SK-N-SH treated with all-trans-retinoic acid at 6 μM for 48 hours (cell line): Measurements from ENCODE around the gene KIAA1210.

ENCODE experiments used
- BACH2 ChIP-seq: fragments of 250-450 bp; sonication (Bioruptor Pico); IDR thresholded peaks from 2 replicates; pipeline ENCODE4 v1.9.0; 2021; ENCODE audit warnings: mild to moderate bottlenecking, borderline replicate concordance
- CREB5 ChIP-seq: fragments of 250-450 bp; sonication (Bioruptor Pico); IDR thresholded peaks from 2 replicates; pipeline ENCODE4 v1.5.1; 2020; ENCODE audit warnings: low read depth, mild to moderate bottlenecking, moderate library complexity
- CSRNP3 ChIP-seq: fragments of 250-450 bp; sonication (Bioruptor Pico); IDR thresholded peaks from 2 replicates; pipeline ENCODE4 v1.5.1; 2021; ENCODE audit warnings: mild to moderate bottlenecking, moderate library complexity
- OSR1 ChIP-seq: fragments of 250-450 bp; sonication (Bioruptor Pico); IDR thresholded peaks from 2 replicates; pipeline ENCODE4 v1.8.0; 2022; ENCODE audit warnings: moderate library complexity, mild to moderate bottlenecking, inconsistent platforms
- PATZ1 ChIP-seq: fragments of 250-450 bp; sonication (Bioruptor Pico); IDR thresholded peaks from 2 replicates; pipeline ENCODE4 v1.8.0; 2020; ENCODE audit warnings: mild to moderate bottlenecking, moderate library complexity, borderline replicate concordance
- RARB ChIP-seq: fragments of 250-450 bp; sonication (Bioruptor Pico); IDR thresholded peaks from 2 replicates; pipeline ENCODE4 v1.8.0; 2021; ENCODE audit warnings: mild to moderate bottlenecking, moderate library complexity
- TSHZ2 ChIP-seq: fragments of 250-450 bp; sonication (Bioruptor Pico); IDR thresholded peaks from 2 replicates; pipeline ENCODE4 v1.5.0; 2020; ENCODE audit warnings: mild to moderate bottlenecking, moderate library complexity
- ZC3H10 ChIP-seq: fragments of 250-450 bp; sonication (Bioruptor Pico); IDR thresholded peaks from 2 replicates; pipeline ENCODE4 v1.5.1; 2021; ENCODE audit warnings: mild to moderate bottlenecking, moderate library complexity
- ZFP3 ChIP-seq: fragments of 250-450 bp; sonication (Bioruptor Pico); IDR thresholded peaks from 2 replicates; pipeline ENCODE4 v1.5.0; 2020; ENCODE audit warnings: mild to moderate bottlenecking, moderate library complexity
- ZFP30 ChIP-seq: fragments of 450-650 bp; formaldehyde crosslinking; IDR thresholded peaks from 2 replicates; pipeline ENCODE4 v1.5.0; 2022; ENCODE audit warnings: mild to moderate bottlenecking, moderate library complexity
- ZNF70 ChIP-seq: fragments of 450-650 bp; formaldehyde crosslinking; IDR thresholded peaks from 2 replicates; pipeline ENCODE4 v1.5.0; 2020; ENCODE audit warnings: mild to moderate bottlenecking, moderate library complexity

- no peak for TF ChIP-seq ZNF70 (CRISPR knock-in tag)
- no peak for TF ChIP-seq CREB5 (CRISPR knock-in tag)
- TF ChIP-seq ZFP30 (CRISPR knock-in tag): no peak
- TF ChIP-seq RARB (CRISPR knock-in tag): no peak
- TF ChIP-seq ZC3H10 (CRISPR knock-in tag): no peak
- TF ChIP-seq ZFP3 (CRISPR knock-in tag): no peak
- no peak for TF ChIP-seq TSHZ2 (CRISPR knock-in tag)
- TF ChIP-seq PATZ1 (CRISPR knock-in tag): no peak
- no peak for TF ChIP-seq OSR1 (CRISPR knock-in tag)
- no peak for TF ChIP-seq BACH2 (CRISPR knock-in tag)
- TF ChIP-seq CSRNP3 (CRISPR knock-in tag): no peak
These were observed 26.4 kb downstream of the KIAA1210 start for GRCh38 chrX:119101168-119101567.
